Activated CD8-positive, alpha-beta memory T cell treated with anti-CD3 and anti-CD28 coated beads for 4 hours (primary cell): ENCODE results near the gene POLD4.
"Not testable (repeated sequence)": the region's sequence is repeated elsewhere in the genome, so short reads cannot be mapped to it uniquely, and the experiment has no call there.

Source experiments
- DNase-seq, 2 donors: peaks; one replicate each; pipeline ENCODE4 v3.0.0-alpha.2; 2020; ENCODE audit warnings: low read depth in 2 of 2

Gene POLD4

DNA sequence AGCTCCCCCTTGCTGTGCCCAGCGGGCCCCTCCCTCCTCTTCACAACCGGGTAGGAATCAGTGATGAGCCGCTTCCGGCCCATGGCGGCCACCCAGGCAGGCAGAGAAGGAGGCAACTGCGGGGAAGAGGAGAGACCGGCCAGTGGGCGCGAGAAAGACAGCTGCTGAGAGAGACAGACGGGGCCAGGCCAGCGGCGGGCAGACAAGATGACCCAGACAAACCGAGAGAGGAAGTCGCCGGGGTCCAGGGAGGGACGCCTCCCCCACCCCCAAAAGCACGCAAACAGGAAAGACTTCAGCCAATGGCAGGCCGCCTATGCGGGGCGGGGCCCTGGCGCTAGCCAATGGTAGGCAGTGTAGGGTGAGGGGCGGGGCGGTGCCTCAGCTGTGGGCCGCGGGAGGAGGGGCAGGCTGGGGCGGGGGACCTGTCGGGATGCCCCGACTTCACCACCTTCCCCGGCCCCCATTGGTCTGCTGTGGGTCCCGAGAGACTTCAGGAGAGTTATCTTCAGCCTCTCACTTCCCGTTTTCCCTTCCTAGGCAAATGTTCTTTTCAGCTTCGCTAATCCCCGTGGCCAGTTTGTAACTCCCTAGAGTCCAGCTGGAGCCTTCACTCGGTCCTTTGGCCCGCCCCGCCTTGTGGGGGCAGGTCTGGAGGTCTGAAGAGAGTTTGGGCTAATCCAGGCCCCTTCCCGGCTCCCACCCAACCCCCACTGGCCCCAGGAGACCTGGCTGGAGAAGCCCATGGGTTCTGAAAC lies at the start of gene POLD4:
POLD4 (minus strand) TSS at position 230 of the 758 bp plus-strand sequence; CDS start at position 83, 147 bp downstream.
- DNase-seq: peak; percentile 89 to 91

DNA sequence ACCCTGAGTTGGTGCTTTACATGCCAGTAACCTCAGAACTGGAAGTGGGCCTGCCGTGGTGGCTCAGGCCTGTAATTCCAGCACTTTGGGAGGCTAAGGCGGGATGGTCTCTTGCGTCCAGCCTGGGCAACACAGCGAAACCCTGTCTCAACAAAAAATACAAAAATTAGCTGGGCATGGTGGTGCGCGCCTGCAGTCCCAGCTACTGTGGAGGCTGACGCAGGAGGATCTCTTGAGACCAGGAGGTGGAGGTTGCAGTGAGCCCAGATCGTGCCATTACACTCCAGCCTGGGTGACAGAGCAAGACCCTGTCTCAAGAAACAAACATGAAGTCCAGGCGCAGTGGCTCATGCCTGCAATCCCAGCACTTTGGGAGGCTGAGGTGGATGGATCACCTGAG lies 49.7 kb upstream of the POLD4 start:
- DNase-seq: not testable (repeated sequence)

DNA sequence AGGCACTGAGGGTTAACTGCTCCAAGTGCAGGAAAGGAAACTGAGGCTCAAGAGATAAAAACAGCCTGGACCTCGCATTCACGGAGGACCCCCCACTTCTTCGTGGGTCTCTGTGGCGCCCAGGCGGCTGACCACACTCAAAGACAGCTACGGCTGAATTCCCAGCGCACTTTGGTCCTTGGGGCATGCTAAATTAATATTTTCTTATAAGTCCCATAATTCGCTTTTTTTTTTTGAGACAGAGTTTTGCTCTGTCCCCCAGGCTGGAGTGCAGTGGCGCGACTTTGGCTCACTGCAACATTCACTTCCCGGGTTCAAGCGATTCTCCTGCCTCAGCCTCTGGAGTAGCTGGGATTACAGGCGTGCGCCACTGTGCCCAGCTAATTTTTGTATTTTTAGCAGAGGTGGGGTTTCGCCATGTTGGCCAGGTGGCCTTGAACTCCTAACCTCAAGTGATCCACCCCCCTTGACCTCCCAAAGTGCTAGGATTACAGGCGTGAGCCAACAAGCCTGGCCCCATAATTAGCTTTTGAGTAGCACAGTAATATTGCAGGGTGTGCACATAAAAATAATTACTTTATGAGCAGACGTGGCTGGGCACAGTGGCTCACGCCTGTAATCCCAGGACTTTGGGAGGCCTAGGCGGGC lies 49.0 kb upstream of the POLD4 start:
- not testable (repeated sequence) for DNase-seq

DNA sequence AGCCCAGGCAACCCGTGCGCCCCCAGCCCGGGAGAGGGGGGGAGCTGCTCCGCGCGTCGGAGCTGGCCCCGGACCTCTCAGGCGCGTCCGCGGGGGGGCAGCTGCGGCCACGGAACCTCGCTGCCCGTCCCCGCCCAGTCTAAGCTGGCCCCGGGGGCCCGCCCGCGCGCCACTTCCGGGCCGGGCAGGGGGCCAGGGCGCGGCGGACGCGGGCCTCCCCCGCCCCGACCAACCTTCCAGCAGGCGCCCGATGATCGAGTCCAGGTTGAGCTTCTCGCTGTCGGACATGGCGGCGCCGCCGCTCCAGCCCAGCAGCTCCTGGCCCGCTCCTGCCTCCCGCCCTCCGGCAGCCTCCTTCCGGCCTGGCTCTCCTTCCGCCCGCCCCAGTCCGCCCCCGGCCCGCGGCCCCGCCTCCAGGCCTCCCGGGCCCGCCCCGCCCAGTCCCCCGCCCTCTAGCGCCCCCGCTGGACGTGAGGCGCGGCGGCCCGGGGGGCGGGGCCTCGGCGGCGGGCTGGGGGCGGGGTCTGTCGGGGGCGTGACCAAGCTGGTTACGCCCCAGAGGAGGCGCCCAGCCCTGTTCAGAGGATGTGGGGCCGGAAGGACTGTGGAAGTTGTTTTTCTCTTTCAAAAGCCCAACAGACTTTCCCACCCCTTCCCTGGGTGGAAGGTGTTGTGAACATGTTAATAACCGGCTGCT lies 48.3 kb upstream of the POLD4 start, which contains the start of gene PPP1CA:
PPP1CA (minus strand) TSS at position 364 of the 697 bp plus-strand sequence; CDS start at position 288, 76 bp downstream.
- DNase-seq: peak; percentile 84

- no peak for DNase-seq
These were observed 47.7 kb upstream of the POLD4 start for GRCh38 chr11:67400942-67401494.

DNA sequence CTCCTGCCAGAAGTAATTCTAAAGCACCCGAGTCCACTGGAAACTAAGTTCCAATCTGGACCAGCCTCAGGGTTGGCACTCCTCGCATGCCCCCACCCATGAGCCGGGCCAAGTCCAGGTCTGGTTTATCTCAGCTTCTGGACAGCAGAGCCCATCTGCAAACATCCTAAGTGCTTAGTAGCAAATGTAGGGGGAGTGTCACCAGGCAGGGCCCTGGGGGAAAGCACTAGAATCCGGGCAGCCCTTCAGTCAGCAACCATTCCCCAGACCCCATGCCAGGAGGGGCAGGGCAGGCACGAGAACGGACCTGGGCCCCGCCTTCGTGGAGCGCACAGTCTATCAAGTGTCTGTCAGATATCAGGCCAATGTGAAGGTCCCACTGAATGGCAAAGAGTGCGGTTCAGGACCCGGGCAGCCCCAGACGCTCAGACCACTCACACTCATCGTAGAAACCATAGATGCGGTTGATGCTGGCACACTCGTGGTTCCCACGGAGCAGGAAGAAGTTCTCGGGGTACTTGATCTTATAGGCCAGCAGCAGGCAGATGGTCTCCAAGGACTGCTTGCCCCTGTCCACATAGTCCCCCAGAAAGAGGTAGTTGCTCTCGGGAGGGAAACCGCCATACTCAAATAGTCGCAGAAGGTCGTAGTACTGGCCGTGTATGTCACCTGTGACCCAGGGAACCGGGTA lies 47.0 kb upstream of the POLD4 start:
- no peak for DNase-seq

- DNase-seq: no peak
These were observed 45.6 kb upstream of the POLD4 start for GRCh38 chr11:67398661-67399563.

DNA sequence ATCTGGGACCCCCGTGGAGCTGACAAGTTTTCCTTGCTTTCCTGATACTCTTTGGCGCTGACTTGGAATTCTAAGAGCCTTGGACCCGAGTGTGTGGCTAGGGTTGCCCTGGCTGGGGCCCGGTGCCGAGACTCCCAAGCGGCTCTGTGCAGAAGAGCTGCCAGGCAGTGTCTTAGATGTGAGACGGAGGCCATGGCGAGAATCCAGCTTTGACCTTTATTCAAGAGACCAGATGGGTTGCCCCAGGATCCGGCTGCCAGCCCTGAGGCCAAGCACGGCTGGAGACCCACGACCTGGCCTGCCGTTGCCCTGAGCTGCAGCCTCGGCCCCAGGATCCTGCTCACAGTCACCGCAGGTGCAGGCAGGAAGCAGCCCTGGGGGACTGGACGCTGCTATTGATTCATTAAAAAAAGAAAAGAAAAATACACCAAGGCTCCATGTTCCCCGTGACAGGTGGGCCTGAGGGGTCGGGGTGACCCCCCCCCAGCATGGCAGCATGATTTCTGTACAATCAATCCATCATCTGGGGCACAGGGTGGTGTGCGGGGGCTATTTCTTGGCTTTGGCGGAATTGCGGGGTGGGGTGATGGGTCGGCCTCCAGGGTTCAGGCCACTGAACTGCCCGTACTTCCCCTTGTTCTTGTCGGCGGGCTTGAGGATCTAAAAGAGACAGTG lies 44.8 kb upstream of the POLD4 start:
- no peak for DNase-seq

- DNase-seq: no peak
These were observed 44.2 kb upstream of the POLD4 start for GRCh38 chr11:67397536-67397935.

DNA sequence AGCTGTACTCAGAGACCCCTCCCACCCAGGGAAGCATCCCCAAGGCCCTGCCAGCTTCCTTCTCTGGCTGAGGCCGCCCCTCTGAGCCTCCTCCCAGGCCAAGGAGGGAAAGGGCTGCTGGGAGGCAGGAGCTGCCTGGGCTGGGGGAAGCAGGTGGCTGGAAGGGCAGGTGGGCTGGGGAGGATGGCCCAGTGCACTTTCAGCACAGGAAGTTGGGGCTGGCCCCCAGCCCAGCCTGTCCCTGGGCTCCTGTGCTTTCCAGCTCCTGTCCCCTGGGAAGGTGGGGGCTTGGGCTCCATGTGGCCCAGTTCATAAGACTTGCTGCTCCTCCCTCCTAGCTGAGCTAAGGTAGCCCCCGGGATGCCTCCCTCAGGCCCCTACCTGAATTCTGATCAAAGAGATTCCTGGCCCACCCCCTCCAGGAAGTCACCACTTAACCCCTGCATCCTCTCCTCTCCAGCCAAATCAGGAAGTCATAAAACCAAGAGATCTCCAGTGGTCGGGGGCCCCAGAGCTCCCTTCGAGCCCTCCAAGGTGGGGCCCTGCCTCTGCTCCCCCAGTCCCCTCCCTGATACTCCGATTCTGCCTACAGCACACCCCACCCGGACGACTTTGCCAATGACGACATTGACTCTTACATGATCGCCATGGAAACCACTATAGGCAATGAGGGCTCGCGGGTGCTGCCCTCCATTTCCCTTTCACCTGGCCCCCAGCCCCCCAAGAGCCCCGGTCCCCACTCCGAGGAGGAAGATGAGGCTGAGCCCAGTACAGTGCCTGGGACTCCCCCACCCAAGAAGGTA lies 43.4 kb upstream of the POLD4 start:
- DNase-seq: no peak

DNA sequence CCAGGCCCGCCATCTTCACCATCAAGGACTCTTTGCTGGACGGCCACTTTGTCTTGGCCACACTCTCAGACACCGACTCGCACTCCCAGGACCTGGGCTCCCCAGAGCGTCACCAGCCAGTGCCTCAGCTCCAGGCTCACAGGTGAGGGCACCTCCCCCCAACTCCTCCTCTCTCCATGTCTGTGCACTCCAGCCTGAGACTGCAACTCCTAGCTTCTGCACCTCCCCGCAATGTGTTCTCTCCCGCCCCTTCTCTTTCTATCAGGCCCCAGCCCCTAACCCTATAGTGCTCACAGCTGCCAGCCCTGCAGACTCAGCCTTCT lies 42.9 kb upstream of the POLD4 start:
- DNase-seq: no peak

- DNase-seq: no peak
These were observed 42.4 kb upstream of the POLD4 start for GRCh38 chr11:67395555-67396258.

GRCh38 chr11:67393990-67394389 lies 40.6 kb upstream of the POLD4 start:
- DNase-seq: no peak

- no peak for DNase-seq
These were observed 40.1 kb upstream of the POLD4 start for GRCh38 chr11:67393437-67393836.

GRCh38 chr11:67392183-67392715 lies 38.9 kb upstream of the POLD4 start:
- DNase-seq: no peak

DNA sequence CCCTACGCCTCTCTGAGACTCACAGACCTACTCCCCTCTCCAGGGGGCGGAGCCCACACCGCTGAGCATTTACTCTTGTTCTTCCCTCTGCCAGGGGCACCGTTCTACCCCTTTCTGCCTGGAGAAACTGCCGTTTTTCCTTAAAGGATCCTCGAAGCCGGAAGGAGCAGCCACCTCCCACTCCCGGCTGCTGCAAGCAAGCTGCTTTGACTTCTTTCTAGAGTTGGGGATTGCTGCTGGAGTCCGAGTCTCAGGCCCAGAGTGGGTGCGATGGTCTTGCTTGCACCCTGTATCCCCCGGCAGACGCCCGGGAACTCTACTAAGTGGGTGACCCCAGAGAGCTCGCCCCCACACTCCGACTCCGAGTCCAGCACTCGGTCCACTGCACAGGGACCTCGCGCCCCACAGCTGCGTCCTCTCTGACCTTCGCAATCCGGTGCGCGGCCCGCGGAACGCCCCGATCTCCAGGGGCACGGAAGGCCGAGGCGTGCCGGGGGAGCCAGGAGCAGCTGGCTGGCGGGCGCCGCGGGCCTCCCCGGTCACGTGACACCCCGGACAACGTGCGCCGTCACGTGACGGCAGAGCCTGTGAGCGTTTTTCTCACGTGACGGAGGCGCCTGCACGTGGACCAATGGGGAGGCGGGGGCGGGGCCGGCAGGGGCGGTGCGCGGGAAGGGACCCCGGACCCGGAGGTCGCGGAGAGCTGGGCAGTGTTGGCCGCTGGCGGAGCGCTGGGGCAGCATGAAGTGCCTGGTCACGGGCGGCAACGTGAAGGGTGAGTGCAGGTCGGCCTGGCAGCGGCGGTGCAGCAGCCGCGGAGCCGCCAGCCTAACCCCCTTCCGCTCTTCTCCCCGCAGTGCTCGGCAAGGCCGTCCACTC lies 38.2 kb upstream of the POLD4 start, which contains the start of gene RAD9A:
RAD9A (plus strand) TSS at position 683 of the 879 bp plus-strand sequence; CDS start at position 742, 59 bp downstream.
- DNase-seq: peak; percentile 87 to 90

- no peak for DNase-seq
These were observed 37.6 kb upstream of the POLD4 start for GRCh38 chr11:67390947-67391303.
